Loucy (cell line): ENCODE measurements around the gene ARNT2.

ENCODE experiments used
- EZH2phosphoT487 ChIP-seq: fragments of 200-600 bp; IDR thresholded peaks from 2 replicates; pipeline ENCODE4 v1.6.1; 2018; ENCODE audit warnings: antibody characterized with exemption, mild to moderate bottlenecking, moderate library complexity, borderline replicate concordance
- TF ChIP-seq, protein P1 (sequence below): fragments of 200-600 bp; sonication (generic); conservative IDR thresholded peaks from 2 replicates; pipeline ENCODE4 v1.5.1; 2014; ENCODE audit warnings: mild to moderate bottlenecking, antibody characterized with exemption, low read length

DNA sequence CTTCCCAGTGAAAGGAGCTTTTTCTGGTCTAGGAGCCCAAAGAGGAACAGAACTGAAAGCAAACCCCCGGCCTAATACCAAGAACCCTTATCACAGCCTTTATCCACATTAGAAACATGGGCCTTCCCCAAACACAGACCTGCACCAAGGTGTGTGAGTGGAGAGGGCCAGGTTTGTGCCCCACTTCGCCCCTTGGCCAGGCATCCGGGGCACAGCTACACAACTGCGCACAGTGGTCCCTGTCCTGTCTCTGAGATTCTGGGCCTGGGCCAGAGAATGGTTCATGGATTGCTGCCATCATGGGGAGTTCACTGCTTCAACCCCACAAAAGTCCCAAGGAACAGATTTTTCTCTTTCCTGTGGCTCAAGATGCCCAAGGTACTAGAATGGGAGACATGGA is 165.5 kb downstream of the ARNT2 start:
- TF ChIP-seq, protein P1, sequence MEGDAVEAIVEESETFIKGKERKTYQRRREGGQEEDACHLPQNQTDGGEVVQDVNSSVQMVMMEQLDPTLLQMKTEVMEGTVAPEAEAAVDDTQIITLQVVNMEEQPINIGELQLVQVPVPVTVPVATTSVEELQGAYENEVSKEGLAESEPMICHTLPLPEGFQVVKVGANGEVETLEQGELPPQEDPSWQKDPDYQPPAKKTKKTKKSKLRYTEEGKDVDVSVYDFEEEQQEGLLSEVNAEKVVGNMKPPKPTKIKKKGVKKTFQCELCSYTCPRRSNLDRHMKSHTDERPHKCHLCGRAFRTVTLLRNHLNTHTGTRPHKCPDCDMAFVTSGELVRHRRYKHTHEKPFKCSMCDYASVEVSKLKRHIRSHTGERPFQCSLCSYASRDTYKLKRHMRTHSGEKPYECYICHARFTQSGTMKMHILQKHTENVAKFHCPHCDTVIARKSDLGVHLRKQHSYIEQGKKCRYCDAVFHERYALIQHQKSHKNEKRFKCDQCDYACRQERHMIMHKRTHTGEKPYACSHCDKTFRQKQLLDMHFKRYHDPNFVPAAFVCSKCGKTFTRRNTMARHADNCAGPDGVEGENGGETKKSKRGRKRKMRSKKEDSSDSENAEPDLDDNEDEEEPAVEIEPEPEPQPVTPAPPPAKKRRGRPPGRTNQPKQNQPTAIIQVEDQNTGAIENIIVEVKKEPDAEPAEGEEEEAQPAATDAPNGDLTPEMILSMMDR = no peak
- no peak for TF ChIP-seq EZH2phosphoT487
